ENCODE measurements around the gene KCNG4.
A peak's percentile ranks its signal among the peaks of the same experiment; 100 is the strongest.

KCNG4 gene

DNA sequence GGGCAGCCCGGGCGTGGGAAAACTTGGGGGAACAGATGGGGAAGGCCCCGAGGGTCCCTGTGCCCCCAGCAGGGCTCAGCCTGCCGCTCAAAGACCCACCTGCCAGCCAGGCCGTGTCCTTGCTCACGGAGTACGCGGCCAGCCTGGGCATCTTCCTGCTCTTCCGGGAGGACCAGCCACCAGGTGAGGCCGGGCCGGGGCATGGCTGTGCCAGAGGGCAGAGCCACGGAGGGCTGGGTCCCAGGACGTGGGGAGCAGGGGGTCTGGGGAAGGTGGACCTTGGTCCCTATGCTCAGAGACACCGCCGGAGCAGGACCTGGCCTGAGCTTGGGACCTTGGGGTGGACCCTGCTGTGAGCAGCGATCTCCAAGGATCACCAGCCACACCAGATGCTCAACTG is 48.3 kb downstream of the KCNG4 start:
- TF ChIP-seq, protein P1, sequence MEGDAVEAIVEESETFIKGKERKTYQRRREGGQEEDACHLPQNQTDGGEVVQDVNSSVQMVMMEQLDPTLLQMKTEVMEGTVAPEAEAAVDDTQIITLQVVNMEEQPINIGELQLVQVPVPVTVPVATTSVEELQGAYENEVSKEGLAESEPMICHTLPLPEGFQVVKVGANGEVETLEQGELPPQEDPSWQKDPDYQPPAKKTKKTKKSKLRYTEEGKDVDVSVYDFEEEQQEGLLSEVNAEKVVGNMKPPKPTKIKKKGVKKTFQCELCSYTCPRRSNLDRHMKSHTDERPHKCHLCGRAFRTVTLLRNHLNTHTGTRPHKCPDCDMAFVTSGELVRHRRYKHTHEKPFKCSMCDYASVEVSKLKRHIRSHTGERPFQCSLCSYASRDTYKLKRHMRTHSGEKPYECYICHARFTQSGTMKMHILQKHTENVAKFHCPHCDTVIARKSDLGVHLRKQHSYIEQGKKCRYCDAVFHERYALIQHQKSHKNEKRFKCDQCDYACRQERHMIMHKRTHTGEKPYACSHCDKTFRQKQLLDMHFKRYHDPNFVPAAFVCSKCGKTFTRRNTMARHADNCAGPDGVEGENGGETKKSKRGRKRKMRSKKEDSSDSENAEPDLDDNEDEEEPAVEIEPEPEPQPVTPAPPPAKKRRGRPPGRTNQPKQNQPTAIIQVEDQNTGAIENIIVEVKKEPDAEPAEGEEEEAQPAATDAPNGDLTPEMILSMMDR (IDR thresholded peaks at IDR 0.05; ENCODE audit: low read depth, low read length, missing control alignments), result no peak
- no peak for DNase-seq (ENCODE audit: extremely low read depth, low read depth)
- H3K4me3 ChIP-seq (replicated peaks; ENCODE audit: low read depth, low read length), result no peak overlapping the region

DNA sequence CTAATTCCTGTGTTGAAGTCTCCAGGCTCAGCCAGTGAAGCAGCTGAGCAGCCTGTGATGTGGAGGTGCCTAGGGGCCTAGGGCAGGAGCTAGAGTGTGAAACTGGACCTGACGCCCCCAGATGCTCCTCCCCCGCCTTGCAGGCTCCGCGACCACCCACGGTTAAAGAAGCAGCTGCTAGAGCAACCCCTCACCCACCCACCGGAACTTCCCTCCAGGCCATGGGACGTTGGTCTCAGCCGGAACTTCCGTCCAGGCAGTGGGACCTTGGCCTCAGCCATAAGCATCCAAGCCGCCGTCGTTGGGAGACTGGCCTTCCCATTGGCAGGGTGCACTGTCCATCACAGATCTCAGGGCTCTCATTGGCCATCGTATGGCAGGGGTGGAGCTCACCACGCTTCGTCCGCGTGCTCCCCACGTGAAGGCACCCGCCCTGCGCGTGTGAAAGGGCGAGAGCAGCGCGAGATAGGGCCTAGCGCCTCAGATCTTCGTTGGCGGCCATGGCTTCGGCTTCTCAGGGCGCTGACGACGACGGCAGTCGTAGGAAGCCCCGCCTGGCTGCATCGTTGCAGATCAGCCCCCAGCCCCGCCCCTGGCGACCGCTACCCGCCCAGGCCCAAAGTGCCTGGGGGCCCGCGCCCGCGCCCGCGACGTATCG is 49.0 kb downstream of the KCNG4 start, which contains the start of gene ADAD2:
Gene ADAD2, plus strand, starts transcription at position 427 of the 658 bp plus-strand sequence. Its CDS starts 74 bp downstream, at position 501.
- TF ChIP-seq, protein P1 (IDR thresholded peaks at IDR 0.05; ENCODE audit: low read depth, low read length, missing control alignments), result no peak
- no peak for DNase-seq (ENCODE audit: extremely low read depth, low read depth)
- H3K4me3 ChIP-seq (replicated peaks; ENCODE audit: low read depth, low read length), result no peak within 1 kb of the TSS

DNA sequence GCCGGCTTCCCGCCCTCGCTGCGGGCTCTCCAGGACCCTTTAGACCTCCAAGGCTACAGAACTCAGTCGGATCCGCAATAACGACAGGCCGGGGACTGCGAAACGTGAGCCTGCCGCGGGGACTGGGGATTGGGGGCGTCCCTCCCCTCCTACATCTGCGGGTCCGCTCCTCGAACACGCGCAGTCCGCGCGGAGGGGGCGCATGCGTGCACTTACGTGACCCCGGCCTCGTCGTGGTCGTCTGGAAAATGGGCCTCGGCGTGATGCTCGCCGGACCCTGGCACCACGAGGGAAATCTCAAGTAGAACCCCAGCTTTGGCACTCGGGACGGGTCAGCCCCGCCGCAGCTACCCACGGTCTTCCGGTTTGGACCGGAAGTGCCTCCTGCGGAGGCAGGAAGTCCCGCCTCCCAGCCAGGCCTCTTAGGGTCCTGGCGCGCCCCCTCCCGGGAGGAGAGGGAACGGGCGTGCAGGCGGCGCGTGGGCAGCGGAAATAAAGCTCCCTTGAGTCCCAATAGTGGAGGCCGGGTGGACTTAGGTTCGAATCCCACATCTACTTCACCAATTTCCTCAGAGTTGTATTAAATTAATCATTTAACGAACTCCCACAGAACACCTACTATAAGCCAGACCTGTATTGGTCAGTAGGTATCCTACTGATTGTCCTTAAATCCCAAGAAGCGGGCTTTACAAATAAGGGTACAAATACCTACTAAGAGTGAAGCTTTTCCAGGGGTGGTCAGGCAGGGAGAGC is 53.0 kb downstream of the KCNG4 start, which contains the start of gene TAF1C:
Gene TAF1C, minus strand, starts transcription at position 373 of the 753 bp plus-strand sequence. CDS start 2,069 bp downstream, outside the sequence.
- TF ChIP-seq, protein P1 (IDR thresholded peaks at IDR 0.05; ENCODE audit: low read depth, low read length, missing control alignments), result peak; percentile 98
- peak within 1 kb of the TSS; percentile 99 for H3K4me3 ChIP-seq (replicated peaks; ENCODE audit: low read depth, low read length)
- DNase-seq (ENCODE audit: extremely low read depth, low read depth), result peak; percentile 69

DNA sequence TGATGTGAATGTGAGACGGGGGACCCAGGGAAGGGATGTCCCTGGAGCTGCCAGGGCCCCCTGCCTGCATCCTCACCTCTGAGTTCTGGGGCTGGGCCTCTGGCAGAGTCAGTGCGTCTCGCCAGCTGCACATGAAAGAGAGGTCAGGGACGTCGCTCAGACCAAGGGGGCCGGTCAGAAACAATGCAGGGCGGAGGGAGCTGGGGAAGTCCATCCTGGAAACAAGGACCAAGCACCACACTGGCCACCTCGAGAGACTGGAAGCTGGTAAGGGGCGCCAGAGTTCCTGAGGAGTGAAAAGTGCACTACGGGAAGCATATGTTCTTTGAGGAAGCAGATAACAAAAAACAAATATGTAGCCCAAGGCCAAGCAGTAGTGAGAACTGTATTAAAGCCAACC is 55.0 kb downstream of the KCNG4 start:
- TF ChIP-seq, protein P1 (IDR thresholded peaks at IDR 0.05; ENCODE audit: low read depth, low read length, missing control alignments), result no peak
- no peak overlapping the region for H3K4me3 ChIP-seq (replicated peaks; ENCODE audit: low read depth, low read length)

DNA sequence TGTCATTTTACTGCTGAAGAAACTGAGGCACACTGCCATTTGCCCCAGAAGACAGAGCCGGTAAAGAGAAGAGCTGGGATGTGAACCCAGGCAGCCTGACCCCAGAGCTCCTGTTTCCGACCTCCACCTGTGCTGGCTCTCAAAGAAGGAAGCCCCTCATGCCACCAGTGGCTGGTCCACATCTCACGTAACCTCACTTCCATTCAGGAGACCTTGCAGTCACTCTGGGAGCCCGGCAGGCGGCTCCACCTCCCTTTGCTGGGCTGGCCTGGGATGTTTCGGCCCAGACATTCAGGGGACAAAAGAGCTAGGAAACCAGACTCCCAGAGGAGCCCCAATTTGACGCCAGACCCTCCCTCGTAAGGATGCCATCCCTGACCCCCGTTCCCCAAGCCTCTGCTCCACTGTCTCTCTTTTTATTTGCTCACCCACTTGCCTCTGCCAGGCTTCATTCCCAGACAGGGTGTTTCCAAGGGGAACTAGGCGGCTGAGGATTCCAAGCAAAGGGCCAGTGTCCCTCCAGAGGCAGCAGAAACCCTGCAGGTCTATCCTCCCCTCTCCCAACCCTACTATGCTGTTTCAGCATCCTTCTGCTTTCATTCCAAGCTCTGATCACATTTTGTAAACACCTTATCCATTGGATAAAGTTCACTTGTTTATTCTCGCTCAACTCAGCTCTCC is 55.8 kb downstream of the KCNG4 start:
- no peak overlapping the region for H3K4me3 ChIP-seq (replicated peaks; ENCODE audit: low read depth, low read length)
- TF ChIP-seq, protein P1 (IDR thresholded peaks at IDR 0.05; ENCODE audit: low read depth, low read length, missing control alignments), result no peak
- DNase-seq (ENCODE audit: extremely low read depth, low read depth), result no peak

More for the DNA sequence above, 55.0 kb downstream of the KCNG4 start:
- DNase-seq (ENCODE audit: extremely low read depth, low read depth), result no peak

DNA sequence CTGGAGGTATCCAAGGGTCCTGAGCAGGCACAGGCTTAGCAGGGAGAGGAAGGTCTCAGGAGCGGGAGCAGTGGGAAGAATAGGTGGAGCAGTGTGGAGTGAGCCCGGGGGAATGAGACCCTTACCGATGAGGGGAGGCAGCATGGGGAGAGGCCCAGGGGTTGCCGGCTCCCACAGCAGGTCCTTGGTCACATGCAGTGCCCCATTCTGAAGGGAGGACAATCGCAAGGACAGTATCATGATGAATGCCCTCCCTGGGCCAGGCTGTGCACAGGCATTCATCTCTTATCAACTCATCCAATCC is 56.3 kb downstream of the KCNG4 start:
- no peak overlapping the region for H3K4me3 ChIP-seq (replicated peaks; ENCODE audit: low read depth, low read length)
- DNase-seq (ENCODE audit: extremely low read depth, low read depth), result no peak
- TF ChIP-seq, protein P1 (IDR thresholded peaks at IDR 0.05; ENCODE audit: low read depth, low read length, missing control alignments), result no peak

Measured in HFF-Myc (cell line).